GM23338 (cell line): ENCODE measurements around the gene ZNF717. TPM values are rescaled to one million over a fixed set of nuclear protein-coding genes. Genes with fewer than 3 reads are reported as not detected.

Source experiments
- ATAC-seq: fragments of 200-7000 bp; cut with Tn5 transposase; 3 replicates; pipeline ENCODE4 v1.9.1; 2020
- DNase-seq: peaks from one replicate; pipeline ENCODE4 v3.0.0-alpha.2; 2015; ENCODE audit warnings: low spot score
- H2AFZ ChIP-seq: fragments of 200-600 bp; sonication (generic); 2 replicates; pipeline ENCODE4 v1.8.0; 2016; ENCODE audit warnings: antibody characterized with exemption, mild to moderate bottlenecking, moderate library complexity
- H3F3A ChIP-seq: fragments of 200-600 bp; sonication (generic); replicated peaks from 2 replicates; pipeline ENCODE4 v1.8.0; 2017; ENCODE audit warnings: antibody characterized with exemption, mixed run types, low read depth
- H3K27ac ChIP-seq: fragments of 200-600 bp; sonication (generic); 2 replicates; pipeline ENCODE4 v1.6.1; 2016; ENCODE audit warnings: low read depth
- H3K27me3 ChIP-seq: fragments of 200-600 bp; sonication (generic); 2 replicates; pipeline ENCODE4 v1.8.0; 2016; ENCODE audit warnings: mild to moderate bottlenecking, mixed run types, moderate library complexity; ENCODE audit not compliant: insufficient read depth
- H3K36me3 ChIP-seq: fragments of 200-600 bp; sonication (generic); 2 replicates; pipeline ENCODE4 v1.8.0; 2016; ENCODE audit warnings: mild to moderate bottlenecking; ENCODE audit not compliant: insufficient read depth
- H3K4me1 ChIP-seq: fragments of 200-600 bp; sonication (generic); 2 replicates; pipeline ENCODE4 v1.8.0; 2016; ENCODE audit warnings: mild to moderate bottlenecking, moderate library complexity; ENCODE audit not compliant: insufficient read depth
- H3K4me2 ChIP-seq: fragments of 200-600 bp; sonication (generic); 2 replicates; pipeline ENCODE4 v1.7.1; 2017; ENCODE audit warnings: mixed run types
- H3K4me3 ChIP-seq: fragments of 200-600 bp; sonication (generic); 2 replicates; pipeline ENCODE4 v1.6.1; 2016; ENCODE audit warnings: mixed run types
- H3K79me2 ChIP-seq: fragments of 200-600 bp; sonication (generic); replicated peaks from 2 replicates; pipeline ENCODE4 v1.8.0; 2017; ENCODE audit warnings: mild to moderate bottlenecking; ENCODE audit not compliant: insufficient read depth
- H3K9me2 ChIP-seq: fragments of 200-600 bp; sonication (generic); 2 replicates; pipeline ENCODE4 v1.8.0; 2017; ENCODE audit not compliant: insufficient read depth
- H4K20me1 ChIP-seq: fragments of 200-600 bp; sonication (generic); replicated peaks from 2 replicates; pipeline ENCODE4 v1.8.0; 2017; ENCODE audit warnings: mild to moderate bottlenecking; ENCODE audit not compliant: insufficient read depth
- H3K27ac Mint-ChIP-seq: 2 replicates; pipeline ENCODE4 v1.8.0; 2020; ENCODE audit warnings: inconsistent platforms, mild to moderate bottlenecking, moderate library complexity, mixed read lengths
- H3K27me3 Mint-ChIP-seq: 3 replicates; pipeline ENCODE4 v1.8.0; 2022; ENCODE audit warnings: low read depth, mild to moderate bottlenecking, moderate library complexity, mixed read lengths, inconsistent platforms; ENCODE audit not compliant: insufficient read depth, poor library complexity
- H3K36me3 Mint-ChIP-seq: 3 replicates; pipeline ENCODE4 v1.8.0; 2021; ENCODE audit warnings: low read depth, mild to moderate bottlenecking, inconsistent platforms, moderate library complexity, mixed read lengths
- H3K4me1 Mint-ChIP-seq: 3 replicates; pipeline ENCODE4 v1.8.0; 2020; ENCODE audit warnings: mild to moderate bottlenecking, inconsistent platforms, mixed read lengths
- H3K4me3 Mint-ChIP-seq: 3 replicates; pipeline ENCODE4 v1.8.0; 2021; ENCODE audit warnings: moderate library complexity, mild to moderate bottlenecking, inconsistent platforms, mixed read lengths
- H3K9me3 Mint-ChIP-seq: 3 replicates; pipeline ENCODE4 v1.8.0; 2020; ENCODE audit warnings: moderate library complexity, mild to moderate bottlenecking, inconsistent platforms, mixed read lengths
- CREB1 ChIP-seq: fragments of 250-450 bp; sonication (Bioruptor Pico); IDR thresholded peaks from 2 replicates; pipeline ENCODE4 v1.5.0; 2020; ENCODE audit warnings: low read depth, mild to moderate bottlenecking, moderate library complexity
- EZH2 ChIP-seq: fragments of 200-600 bp; sonication (generic); IDR thresholded peaks from one replicate; pipeline ENCODE4 v1.8.0; 2017; ENCODE audit warnings: antibody characterized with exemption, mild to moderate bottlenecking, low read depth; ENCODE audit not compliant: unreplicated experiment
- JUNB ChIP-seq: IDR thresholded peaks from one replicate; pipeline ENCODE4 v1.6.1; 2016; ENCODE audit warnings: antibody characterized with exemption; ENCODE audit not compliant: unreplicated experiment
- NANOG ChIP-seq: IDR thresholded peaks from 2 replicates; pipeline ENCODE4 v1.6.1; 2016; ENCODE audit warnings: antibody characterized with exemption, borderline replicate concordance
- REST ChIP-seq: IDR thresholded peaks from one replicate; pipeline ENCODE4 v1.6.1; 2018; ENCODE audit warnings: antibody characterized with exemption; ENCODE audit not compliant: unreplicated experiment
- STAT1 ChIP-seq: IDR thresholded peaks from one replicate; pipeline ENCODE4 v1.6.1; 2016; ENCODE audit warnings: antibody characterized with exemption; ENCODE audit not compliant: unreplicated experiment
- ZNF462 ChIP-seq: fragments of 250-450 bp; sonication (Bioruptor Pico); IDR thresholded peaks from 2 replicates; pipeline ENCODE4 v1.5.0; 2020; ENCODE audit warnings: mild to moderate bottlenecking, moderate library complexity
- polyA plus RNA-seq: library from polyadenylated mRNA; unstranded; fragments of >200 nt; fragmentation: Nextera tagmentation; extraction: Ambion mirVana; gene quantifications from 2 replicates; pipeline ENCODE4 v1.2.1, GENCODE V29; 2016
- total RNA-seq: library from RNA; depleted of rRNA; stranded (reverse); fragments of >200 nt; shearing (Covaris generic); gene quantifications from 2 replicates; pipeline ENCODE4 v1.2.3, GENCODE V29; 2014

ZNF717 gene
- total and polyA plus RNA-seq, 2 experiments from 2014 or later, result 7.7 to 15.3 TPM

- Histone ChIP-seq H2AFZ (no peak overlapping the region), H4K20me1 (no peaks in the 10 kb centered on the region), H3K27ac (no peak overlapping the region), H3K36me3 (no peaks in the 10 kb centered on the region), H3K27me3 (no peaks in the 10 kb centered on the region), H3K79me2 (no peaks in the 10 kb centered on the region), H3F3A (no peaks in the 10 kb centered on the region), H3K4me3 (no peak overlapping the region), H3K4me2 (no peak overlapping the region), H3K4me1 (no peaks in the 10 kb centered on the region), H3K9me2 (no peaks in the 10 kb centered on the region)
- peaks cover 96% of the 10 kb centered on the region for H3K36me3 Mint-ChIP-seq
- peaks cover 95% of the 10 kb centered on the region for H3K9me3 Mint-ChIP-seq
- no peak for TF ChIP-seq NANOG
- TF ChIP-seq STAT1, result no peak
- no peak for TF ChIP-seq JUNB
- TF ChIP-seq REST, result no peak
- no peak for TF ChIP-seq CREB1 (CRISPR knock-in tag)
- no peak for TF ChIP-seq ZNF462
- TF ChIP-seq EZH2, result no peak
- no peaks in the 10 kb centered on the region; the same call in 2 of the 3 replicates for H3K4me1 Mint-ChIP-seq
- no peak for ATAC-seq
- no peak overlapping the region for H3K4me3 Mint-ChIP-seq
- no peak overlapping the region for H3K27ac Mint-ChIP-seq
- DNase-seq, result no peak
- H3K27me3 Mint-ChIP-seq, result peaks cover 9% of the 10 kb centered on the region
Observed at GRCh38 chr3:75727985-75728384, 57.4 kb downstream of the ZNF717 start.
